GM13976 (cell line): ENCODE data around the gene SCAPER.

Experiments
- DNase-seq: peaks from one replicate; pipeline ENCODE4 v3.0.0; 2012; ENCODE audit warnings: low spot score
- CTCF ChIP-seq: IDR thresholded peaks from 2 replicates; pipeline ENCODE4 v1.5.1; 2012; ENCODE audit warnings: borderline replicate concordance, mild to moderate bottlenecking; ENCODE audit not compliant: insufficient read depth; ENCODE audit errors: extremely low read depth, missing control alignments, control extremely low read depth
- in situ Hi-C: fragments of 300-500 bp; cut with MboI; formaldehyde crosslinking; loops from one replicate; pipeline ENCODE4 v1.12.0; 2022; ENCODE audit warnings: low sequenced_read_pairs, mixed read lengths, inconsistent platforms; ENCODE audit not compliant: unreplicated experiment

SCAPER gene

GRCh38 chr15:76483018-76483417, 422.1 kb downstream of the SCAPER start:
- no peak for DNase-seq
- no peak for TF ChIP-seq CTCF
- in situ Hi-C loops, result no loop called here

GRCh38 chr15:76480267-76480666, 424.9 kb downstream of the SCAPER start:
- DNase-seq, result no peak
- in situ Hi-C loops, result no loop called here
- no peak for TF ChIP-seq CTCF

- in situ Hi-C loops, result no loop called here
- no peak for TF ChIP-seq CTCF
- DNase-seq, result no peak
These were observed 434.4 kb downstream of the SCAPER start for GRCh38 chr15:76470691-76471090.

GRCh38 chr15:76468722-76469121, 436.4 kb downstream of the SCAPER start:
- TF ChIP-seq CTCF, result no peak
- in situ Hi-C loops, result no loop called here
- no peak for DNase-seq

- in situ Hi-C loops, result no loop called here
- no peak for DNase-seq
- TF ChIP-seq CTCF, result no peak
These were observed 438.0 kb downstream of the SCAPER start for GRCh38 chr15:76467136-76467535.

- DNase-seq, result no peak
- TF ChIP-seq CTCF, result no peak
- in situ Hi-C loops, result no loop called here
These were observed 439.4 kb downstream of the SCAPER start for GRCh38 chr15:76465728-76466127.

- no peak for TF ChIP-seq CTCF
- DNase-seq, result no peak
- in situ Hi-C loops, result no loop called here
These were observed 440.9 kb downstream of the SCAPER start for GRCh38 chr15:76464247-76464646.
